Endodermal cell (in vitro differentiated cells): ENCODE data around the gene CAP2. TPM values are rescaled to one million over a fixed set of nuclear protein-coding genes. Genes with fewer than 3 reads are reported as not detected.

ENCODE experiments used
- DNase-seq: peaks from one replicate; pipeline ENCODE4 v3.0.0-alpha.2; 2017
- H3K27ac ChIP-seq: 2 replicates; pipeline ENCODE4 v1.5.1; 2013; ENCODE audit warnings: mild to moderate bottlenecking, low read depth, low read length, moderate library complexity
- H3K27me3 ChIP-seq: 2 replicates; pipeline ENCODE4 v1.6.1; 2013; ENCODE audit warnings: mild to moderate bottlenecking, low read length, moderate library complexity; ENCODE audit not compliant: insufficient read depth, control insufficient read depth, poor library complexity, severe bottlenecking
- H3K36me3 ChIP-seq: 2 replicates; pipeline ENCODE4 v1.7.0; 2013; ENCODE audit warnings: mild to moderate bottlenecking, low read length, moderate library complexity; ENCODE audit not compliant: control insufficient read depth, insufficient read depth
- H3K4me1 ChIP-seq: one replicate; pipeline ENCODE4 v1.7.0; 2013; ENCODE audit warnings: low read length; ENCODE audit not compliant: control insufficient read depth, insufficient read depth
- H3K4me3 ChIP-seq: 2 replicates; pipeline ENCODE4 v1.5.1; 2013; ENCODE audit warnings: mild to moderate bottlenecking, low read length, moderate library complexity
- H3K9ac ChIP-seq: 2 replicates; pipeline ENCODE4 v1.6.1; 2013; ENCODE audit warnings: mild to moderate bottlenecking, low read length, moderate library complexity; ENCODE audit not compliant: poor library complexity, severe bottlenecking; ENCODE audit errors: extremely low read depth
- H3K9me3 ChIP-seq: 2 replicates; pipeline ENCODE4 v1.6.1; 2013; ENCODE audit warnings: mild to moderate bottlenecking, low read length, moderate library complexity; ENCODE audit not compliant: control insufficient read depth
- H3K27ac Mint-ChIP-seq: 2 replicates; pipeline ENCODE4 v1.8.0; 2020; ENCODE audit warnings: mixed read lengths
- H3K27me3 Mint-ChIP-seq: 2 replicates; pipeline ENCODE4 v1.8.0; 2021; ENCODE audit warnings: mild to moderate bottlenecking, mixed read lengths; ENCODE audit not compliant: insufficient read depth
- H3K36me3 Mint-ChIP-seq: 2 replicates; pipeline ENCODE4 v1.8.0; 2020; ENCODE audit warnings: low read depth, mixed read lengths
- H3K4me1 Mint-ChIP-seq: 2 replicates; pipeline ENCODE4 v1.8.0; 2020; ENCODE audit warnings: mixed read lengths
- H3K4me3 Mint-ChIP-seq: 2 replicates; pipeline ENCODE4 v1.8.0; 2020; ENCODE audit warnings: mild to moderate bottlenecking, moderate library complexity, mixed read lengths
- H3K9me3 Mint-ChIP-seq: 2 replicates; pipeline ENCODE4 v1.8.0; 2020; ENCODE audit warnings: mild to moderate bottlenecking, mixed read lengths
- WGBS, 2 experiments: methylation state at CpG; one replicate each; pipeline versions ENCODE4 v1.1.5 to v1.1.7; 2013; ENCODE audit warnings: missing lambda C conversion rate in 2 of 2, mixed read lengths in 1 of 2; ENCODE audit not compliant: insufficient coverage in 1 of 2, insufficient read length in 1 of 2; 5-methylcytosine and 5-hydroxymethylcytosine counted together
- total RNA-seq, 2 donors: library from RNA; stranded (reverse); fragmentation: NEBNext Ultra II Directional in 1 of 2; extraction: Animal tissue kit (Norgen Biotek cat#: 25700) in 1 of 2; gene quantifications; 2 replicates in 1 of 2; 3 replicates in 1 of 2; pipeline ENCODE4 v1.2.1, GENCODE V29; 2021
- TF ChIP-seq, protein P1 (sequence below): fragments of 200-600 bp; sonication (generic); conservative IDR thresholded peaks from 2 replicates; pipeline ENCODE4 v1.5.0; 2021; ENCODE audit warnings: antibody characterized with exemption, mild to moderate bottlenecking

Gene CAP2
- total RNA-seq, 2 donors from 2014 or later = 29.8 to 35.9 TPM

DNA sequence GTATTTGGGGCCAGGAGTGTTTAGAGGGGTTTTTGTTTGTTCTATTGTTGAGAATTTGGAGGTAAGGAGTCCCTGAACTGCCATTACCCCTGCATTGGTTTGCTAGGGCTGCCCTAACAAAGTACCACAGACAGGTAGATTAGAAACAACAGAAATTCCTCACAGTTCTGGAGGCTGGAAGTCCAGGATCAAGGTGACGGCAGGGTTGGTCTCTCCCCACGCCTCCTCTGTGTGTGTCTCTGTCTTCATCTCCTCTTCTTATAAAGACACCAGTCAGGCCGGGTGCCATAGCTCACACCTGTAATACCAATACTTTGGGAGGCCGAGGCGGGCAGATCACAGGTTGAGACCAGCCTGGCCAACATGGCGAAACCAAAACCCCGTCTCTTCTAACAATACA, 109.7 kb downstream of the CAP2 start:
- Mint-ChIP-seq H3K27me3 (no peaks in the 10 kb centered on the region), H3K4me3 (no peak overlapping the region), H3K27ac (no peak overlapping the region), H3K36me3 (peaks cover 18% of the 10 kb centered on the region), H3K4me1 (no peaks in the 10 kb centered on the region), H3K9me3 (no peaks in the 10 kb centered on the region)
- 87 to 98% methylated on average over 4 to 7 of the region's 7 CpGs for WGBS, 2 experiments
- H3K4me3 ChIP-seq = no peak overlapping the region
- TF ChIP-seq, protein P1, sequence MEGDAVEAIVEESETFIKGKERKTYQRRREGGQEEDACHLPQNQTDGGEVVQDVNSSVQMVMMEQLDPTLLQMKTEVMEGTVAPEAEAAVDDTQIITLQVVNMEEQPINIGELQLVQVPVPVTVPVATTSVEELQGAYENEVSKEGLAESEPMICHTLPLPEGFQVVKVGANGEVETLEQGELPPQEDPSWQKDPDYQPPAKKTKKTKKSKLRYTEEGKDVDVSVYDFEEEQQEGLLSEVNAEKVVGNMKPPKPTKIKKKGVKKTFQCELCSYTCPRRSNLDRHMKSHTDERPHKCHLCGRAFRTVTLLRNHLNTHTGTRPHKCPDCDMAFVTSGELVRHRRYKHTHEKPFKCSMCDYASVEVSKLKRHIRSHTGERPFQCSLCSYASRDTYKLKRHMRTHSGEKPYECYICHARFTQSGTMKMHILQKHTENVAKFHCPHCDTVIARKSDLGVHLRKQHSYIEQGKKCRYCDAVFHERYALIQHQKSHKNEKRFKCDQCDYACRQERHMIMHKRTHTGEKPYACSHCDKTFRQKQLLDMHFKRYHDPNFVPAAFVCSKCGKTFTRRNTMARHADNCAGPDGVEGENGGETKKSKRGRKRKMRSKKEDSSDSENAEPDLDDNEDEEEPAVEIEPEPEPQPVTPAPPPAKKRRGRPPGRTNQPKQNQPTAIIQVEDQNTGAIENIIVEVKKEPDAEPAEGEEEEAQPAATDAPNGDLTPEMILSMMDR = no peak
- H3K4me1 ChIP-seq = no peaks in the 10 kb centered on the region
- no peak overlapping the region for H3K9ac ChIP-seq
- peaks cover 35% of the 10 kb centered on the region for H3K36me3 ChIP-seq
- no peaks in the 10 kb centered on the region for H3K27me3 ChIP-seq
- H3K27ac ChIP-seq = no peak overlapping the region
- peaks cover 6% of the 10 kb centered on the region for H3K9me3 ChIP-seq
- no peak for DNase-seq

DNA sequence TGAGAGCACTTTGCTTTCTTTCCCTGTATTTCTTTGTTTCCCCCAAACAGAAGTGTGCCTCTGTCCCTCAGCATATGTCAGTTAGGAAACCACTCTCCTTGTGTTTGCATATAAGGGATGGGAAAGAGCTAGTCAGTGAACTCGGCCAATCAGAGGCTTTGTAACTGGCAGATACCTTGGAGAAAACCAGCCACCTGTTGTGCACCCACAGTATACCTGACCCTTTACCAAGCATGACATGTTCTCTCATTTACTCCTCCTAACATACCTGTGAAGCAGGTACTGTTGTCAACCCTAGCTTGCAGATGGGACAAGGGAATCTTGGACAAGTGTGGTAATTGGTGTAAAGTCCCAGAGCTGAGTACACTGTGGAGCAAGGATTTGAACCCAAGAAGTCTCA, 110.6 kb downstream of the CAP2 start:
- Histone ChIP-seq H3K9me3 (peaks cover 6% of the 10 kb centered on the region), H3K4me1 (no peaks in the 10 kb centered on the region), H3K27ac (no peak overlapping the region), H3K4me3 (no peak overlapping the region), H3K9ac (no peak overlapping the region), H3K36me3 (peaks cover 42% of the 10 kb centered on the region), H3K27me3 (no peaks in the 10 kb centered on the region)
- 83% methylated on average over 1 of the region's 1 CpG; no CpG with 5 or more reads in 1 of the 2 experiments for whole genome bisulfite sequencing, 2 experiments
- Mint-ChIP-seq H3K36me3 (peaks cover 26% of the 10 kb centered on the region), H3K27ac (no peak overlapping the region), H3K4me3 (no peak overlapping the region), H3K9me3 (no peaks in the 10 kb centered on the region), H3K4me1 (no peaks in the 10 kb centered on the region), H3K27me3 (no peaks in the 10 kb centered on the region)
- TF ChIP-seq, protein P1 = no peak
- DNase-seq = no peak

DNA sequence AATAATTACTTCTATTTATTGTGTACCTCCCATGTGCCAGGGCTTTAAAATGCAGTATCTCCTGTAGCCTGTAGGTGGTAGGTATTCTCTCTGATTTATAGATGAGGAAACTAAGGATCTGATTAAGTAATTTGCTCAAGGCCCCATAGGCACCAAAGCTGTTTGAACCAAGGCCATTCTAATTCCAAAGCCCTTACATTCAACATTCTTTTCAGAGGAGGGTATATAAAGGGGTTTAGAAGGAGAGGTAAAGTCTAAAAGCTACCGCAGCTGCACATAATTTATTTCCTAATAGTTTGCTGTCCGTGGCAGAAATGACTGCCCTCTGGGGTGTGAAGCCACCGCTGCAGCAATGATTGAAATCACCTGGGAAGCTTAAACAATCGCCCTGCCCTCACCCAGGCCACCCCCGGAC, 111.7 kb downstream of the CAP2 start:
- Mint-ChIP-seq H3K4me1 (no peaks in the 10 kb centered on the region), H3K4me3 (no peak overlapping the region), H3K9me3 (no peaks in the 10 kb centered on the region), H3K27me3 (no peaks in the 10 kb centered on the region), H3K36me3 (peaks cover 34% of the 10 kb centered on the region), H3K27ac (no peak overlapping the region)
- no peak for DNase-seq
- Histone ChIP-seq H3K9ac (no peak overlapping the region), H3K9me3 (peaks cover 6% of the 10 kb centered on the region), H3K36me3 (peaks cover 51% of the 10 kb centered on the region), H3K4me3 (no peak overlapping the region), H3K27me3 (no peaks in the 10 kb centered on the region), H3K4me1 (no peaks in the 10 kb centered on the region), H3K27ac (no peak overlapping the region)
- 90% methylated on average over 2 to 5 of the region's 5 CpGs for WGBS, 2 experiments
- TF ChIP-seq, protein P1 = peak; percentile 70
